Measurements from ENCODE around the gene CTNNA3.

Gene CTNNA3

GRCh38 chr10:66183028-66183427 lies 1513.0 kb downstream of the CTNNA3 start:
- Histone ChIP-seq H3K4me3 (ENCODE audit: low read depth in 1 of 2, low read length in 2 of 2) (no peak overlapping the region), H3K36me3 (ENCODE audit: control insufficient read depth in 1 of 2, insufficient read depth in 2 of 2, low read length in 2 of 2) (no peaks in the 10 kb centered on the region), H3K4me1 (ENCODE audit: control insufficient read depth in 1 of 2, insufficient read depth in 2 of 2, low read length in 2 of 2) (no peaks in the 10 kb centered on the region), H3K9me3 (ENCODE audit: control insufficient read depth in 1 of 2, low read length in 2 of 2) (no peaks in the 10 kb centered on the region), H3K27ac (ENCODE audit: low read length) (no peak overlapping the region), H3K27me3 (ENCODE audit: low read depth, low read length) (no peaks in the 10 kb centered on the region)

- Histone ChIP-seq H3K27ac (ENCODE audit: low read length) (no peak overlapping the region), H3K4me1 (ENCODE audit: control insufficient read depth in 1 of 2, insufficient read depth in 2 of 2, low read length in 2 of 2) (no peaks in the 10 kb centered on the region), H3K27me3 (ENCODE audit: low read depth, low read length) (no peaks in the 10 kb centered on the region), H3K4me3 (ENCODE audit: low read depth in 1 of 2, low read length in 2 of 2) (no peak overlapping the region), H3K36me3 (ENCODE audit: control insufficient read depth in 1 of 2, insufficient read depth in 2 of 2, low read length in 2 of 2) (no peaks in the 10 kb centered on the region), H3K9me3 (ENCODE audit: control insufficient read depth in 1 of 2, low read length in 2 of 2) (no peaks in the 10 kb centered on the region)
Observed at GRCh38 chr10:66180581-66181318, 1515.2 kb downstream of the CTNNA3 start.

- Histone ChIP-seq H3K4me3 (ENCODE audit: low read depth in 1 of 2, low read length in 2 of 2) (no peak overlapping the region), H3K36me3 (ENCODE audit: control insufficient read depth in 1 of 2, insufficient read depth in 2 of 2, low read length in 2 of 2) (no peaks in the 10 kb centered on the region)
Observed at GRCh38 chr10:66180021-66180420, 1516.0 kb downstream of the CTNNA3 start.

GRCh38 chr10:66176772-66177171 lies 1519.2 kb downstream of the CTNNA3 start:
- H3K27ac ChIP-seq (ENCODE audit: low read length), result no peak overlapping the region

More at GRCh38 chr10:66180021-66180420, 1516.0 kb downstream of the CTNNA3 start:
- H3K27ac ChIP-seq (ENCODE audit: low read length), result no peak overlapping the region
- no peaks in the 10 kb centered on the region for H3K27me3 ChIP-seq (ENCODE audit: low read depth, low read length)
- H3K4me1 ChIP-seq (ENCODE audit: control insufficient read depth in 1 of 2, insufficient read depth in 2 of 2, low read length in 2 of 2), result no peaks in the 10 kb centered on the region
- no peaks in the 10 kb centered on the region for H3K9me3 ChIP-seq (ENCODE audit: control insufficient read depth in 1 of 2, low read length in 2 of 2)

GRCh38 chr10:66167816-66168215 lies 1528.2 kb downstream of the CTNNA3 start:
- no peak overlapping the region for H3K4me3 ChIP-seq (ENCODE audit: low read depth in 1 of 2, low read length in 2 of 2)
- H3K9me3 ChIP-seq (ENCODE audit: control insufficient read depth in 1 of 2, low read length in 2 of 2), result no peaks in the 10 kb centered on the region
- no peaks in the 10 kb centered on the region for H3K4me1 ChIP-seq (ENCODE audit: control insufficient read depth in 1 of 2, insufficient read depth in 2 of 2, low read length in 2 of 2)
- H3K36me3 ChIP-seq (ENCODE audit: control insufficient read depth in 1 of 2, insufficient read depth in 2 of 2, low read length in 2 of 2), result no peaks in the 10 kb centered on the region
- H3K27ac ChIP-seq (ENCODE audit: low read length), result no peak overlapping the region
- H3K27me3 ChIP-seq (ENCODE audit: low read depth, low read length), result no peaks in the 10 kb centered on the region

More at GRCh38 chr10:66176772-66177171, 1519.2 kb downstream of the CTNNA3 start:
- Histone ChIP-seq H3K4me1 (ENCODE audit: control insufficient read depth in 1 of 2, insufficient read depth in 2 of 2, low read length in 2 of 2) (no peaks in the 10 kb centered on the region), H3K4me3 (ENCODE audit: low read depth in 1 of 2, low read length in 2 of 2) (no peak overlapping the region), H3K9me3 (ENCODE audit: control insufficient read depth in 1 of 2, low read length in 2 of 2) (no peaks in the 10 kb centered on the region), H3K36me3 (ENCODE audit: control insufficient read depth in 1 of 2, insufficient read depth in 2 of 2, low read length in 2 of 2) (no peaks in the 10 kb centered on the region), H3K27me3 (ENCODE audit: low read depth, low read length) (no peaks in the 10 kb centered on the region)

- no peak overlapping the region for H3K4me3 ChIP-seq (ENCODE audit: low read depth in 1 of 2, low read length in 2 of 2)
- no peak overlapping the region for H3K27ac ChIP-seq (ENCODE audit: low read length)
- no peaks in the 10 kb centered on the region for H3K9me3 ChIP-seq (ENCODE audit: control insufficient read depth in 1 of 2, low read length in 2 of 2)
- H3K27me3 ChIP-seq (ENCODE audit: low read depth, low read length), result no peaks in the 10 kb centered on the region
- H3K36me3 ChIP-seq (ENCODE audit: control insufficient read depth in 1 of 2, insufficient read depth in 2 of 2, low read length in 2 of 2), result no peaks in the 10 kb centered on the region
- no peaks in the 10 kb centered on the region for H3K4me1 ChIP-seq (ENCODE audit: control insufficient read depth in 1 of 2, insufficient read depth in 2 of 2, low read length in 2 of 2)
Observed at GRCh38 chr10:66162560-66163143, 1533.3 kb downstream of the CTNNA3 start.

GRCh38 chr10:66151346-66151745 lies 1544.6 kb downstream of the CTNNA3 start:
- Histone ChIP-seq H3K36me3 (ENCODE audit: control insufficient read depth in 1 of 2, insufficient read depth in 2 of 2, low read length in 2 of 2) (no peaks in the 10 kb centered on the region), H3K4me3 (ENCODE audit: low read depth in 1 of 2, low read length in 2 of 2) (no peak overlapping the region), H3K27me3 (ENCODE audit: low read depth, low read length) (no peaks in the 10 kb centered on the region), H3K27ac (ENCODE audit: low read length) (no peak overlapping the region), H3K9me3 (ENCODE audit: control insufficient read depth in 1 of 2, low read length in 2 of 2) (no peaks in the 10 kb centered on the region), H3K4me1 (ENCODE audit: control insufficient read depth in 1 of 2, insufficient read depth in 2 of 2, low read length in 2 of 2) (no peaks in the 10 kb centered on the region)

- H3K36me3 ChIP-seq (ENCODE audit: control insufficient read depth in 1 of 2, insufficient read depth in 2 of 2, low read length in 2 of 2), result no peaks in the 10 kb centered on the region
- H3K27me3 ChIP-seq (ENCODE audit: low read depth, low read length), result no peaks in the 10 kb centered on the region
- H3K4me3 ChIP-seq (ENCODE audit: low read depth in 1 of 2, low read length in 2 of 2), result no peak overlapping the region
- no peaks in the 10 kb centered on the region for H3K9me3 ChIP-seq (ENCODE audit: control insufficient read depth in 1 of 2, low read length in 2 of 2)
- no peak overlapping the region for H3K27ac ChIP-seq (ENCODE audit: low read length)
- no peaks in the 10 kb centered on the region for H3K4me1 ChIP-seq (ENCODE audit: control insufficient read depth in 1 of 2, insufficient read depth in 2 of 2, low read length in 2 of 2)
Observed at GRCh38 chr10:66148312-66148711, 1547.7 kb downstream of the CTNNA3 start.

- H3K9me3 ChIP-seq (ENCODE audit: control insufficient read depth in 1 of 2, low read length in 2 of 2), result no peaks in the 10 kb centered on the region
- no peak overlapping the region for H3K4me3 ChIP-seq (ENCODE audit: low read depth in 1 of 2, low read length in 2 of 2)
- H3K27me3 ChIP-seq (ENCODE audit: low read depth, low read length), result no peaks in the 10 kb centered on the region
- no peak overlapping the region for H3K27ac ChIP-seq (ENCODE audit: low read length)
- H3K36me3 ChIP-seq (ENCODE audit: control insufficient read depth in 1 of 2, insufficient read depth in 2 of 2, low read length in 2 of 2), result no peaks in the 10 kb centered on the region
- H3K4me1 ChIP-seq (ENCODE audit: control insufficient read depth in 1 of 2, insufficient read depth in 2 of 2, low read length in 2 of 2), result no peaks in the 10 kb centered on the region
Observed at GRCh38 chr10:66144016-66144415, 1552.0 kb downstream of the CTNNA3 start.

GRCh38 chr10:66102756-66103155 lies 1593.2 kb downstream of the CTNNA3 start:
- Histone ChIP-seq H3K27ac (ENCODE audit: low read length) (no peak overlapping the region), H3K36me3 (ENCODE audit: control insufficient read depth in 1 of 2, insufficient read depth in 2 of 2, low read length in 2 of 2) (no peaks in the 10 kb centered on the region), H3K4me3 (ENCODE audit: low read depth in 1 of 2, low read length in 2 of 2) (no peak overlapping the region), H3K9me3 (ENCODE audit: control insufficient read depth in 1 of 2, low read length in 2 of 2) (no peaks in the 10 kb centered on the region), H3K27me3 (ENCODE audit: low read depth, low read length) (no peaks in the 10 kb centered on the region), H3K4me1 (ENCODE audit: control insufficient read depth in 1 of 2, insufficient read depth in 2 of 2, low read length in 2 of 2) (peaks cover 0 to 4% of the 10 kb centered on the region in 2 donors)

GRCh38 chr10:66098595-66099480 lies 1597.2 kb downstream of the CTNNA3 start:
- H3K4me3 ChIP-seq (ENCODE audit: low read depth in 1 of 2, low read length in 2 of 2), result no peak overlapping the region
- peaks cover 0 to 4% of the 10 kb centered on the region in 2 donors for H3K4me1 ChIP-seq (ENCODE audit: control insufficient read depth in 1 of 2, insufficient read depth in 2 of 2, low read length in 2 of 2)
- no peaks in the 10 kb centered on the region for H3K36me3 ChIP-seq (ENCODE audit: control insufficient read depth in 1 of 2, insufficient read depth in 2 of 2, low read length in 2 of 2)
- H3K9me3 ChIP-seq (ENCODE audit: control insufficient read depth in 1 of 2, low read length in 2 of 2), result no peaks in the 10 kb centered on the region
- no peak overlapping the region for H3K27ac ChIP-seq (ENCODE audit: low read length)
- H3K27me3 ChIP-seq (ENCODE audit: low read depth, low read length), result no peaks in the 10 kb centered on the region

All from muscle layer of duodenum (tissue), 2 donors.